Activated CD8-positive, alpha-beta T cell treated with anti-CD3 and anti-CD28 coated beads, Interleukin-2, amount 10 ng/mL, durations not matched to agents 7 days and 5 days (primary cell): ENCODE data around the gene BMERB1. TPM values are rescaled to one million over a fixed set of nuclear protein-coding genes. Genes with fewer than 3 reads are reported as not detected.

Experiments used
- ATAC-seq: fragments of 150-1000 bp; cut with Tn5 transposase; one replicate; pipeline ENCODE4 v1.10.0; 2021; ENCODE audit warnings: moderate library complexity
- CTCF ChIA-PET: fragments of 350-600 bp; sonication (Branson Sonifier 250); formaldehyde crosslinking; loops from one replicate; lab custom pipeline; 2021; ENCODE audit warnings: antibody characterized with exemption; lab: Charles Lee
- POLR2A ChIA-PET: fragments of 350-600 bp; sonication (Branson Sonifier 250); formaldehyde crosslinking; loops from one replicate; lab custom pipeline; 2021; ENCODE audit warnings: antibody characterized with exemption; lab: Charles Lee
- DNase-seq: peaks from one replicate; pipeline ENCODE4 v3.0.0-alpha.2; 2020
- H3K27ac Mint-ChIP-seq: one replicate; pipeline ENCODE4 v1.8.0; 2021; ENCODE audit warnings: mild to moderate bottlenecking, mixed read lengths
- H3K27me3 Mint-ChIP-seq: one replicate; pipeline ENCODE4 v1.8.0; 2021; ENCODE audit warnings: low read depth, mixed read lengths
- H3K36me3 Mint-ChIP-seq: one replicate; pipeline ENCODE4 v1.8.0; 2021; ENCODE audit warnings: low read depth, mixed read lengths
- H3K4me1 Mint-ChIP-seq: one replicate; pipeline ENCODE4 v1.8.0; 2021; ENCODE audit warnings: low read depth, mixed read lengths
- H3K4me3 Mint-ChIP-seq: one replicate; pipeline ENCODE4 v1.8.0; 2021; ENCODE audit warnings: mild to moderate bottlenecking, mixed read lengths
- H3K9me3 Mint-ChIP-seq: one replicate; pipeline ENCODE4 v1.8.0; 2022; ENCODE audit warnings: mixed read lengths; ENCODE audit not compliant: insufficient read depth
- total RNA-seq, 2 experiments: library from RNA; stranded (reverse); gene quantifications; one replicate each; pipeline ENCODE4 v1.2.3, GENCODE V29; 2021

The BMERB1 gene
- total RNA-seq, 2 experiments from 2014 or later = 1.6 to 4.3 TPM

- H3K4me3 Mint-ChIP-seq = no peak overlapping the region
- CTCF ChIA-PET = no interaction called here
- no peak for DNase-seq
- no peaks in the 10 kb centered on the region for H3K36me3 Mint-ChIP-seq
- POLR2A ChIA-PET = no interaction called here
- H3K27me3 Mint-ChIP-seq = no peaks in the 10 kb centered on the region
- H3K4me1 Mint-ChIP-seq = peaks cover 19% of the 10 kb centered on the region
- H3K9me3 Mint-ChIP-seq = no peaks in the 10 kb centered on the region
- no peak overlapping the region for H3K27ac Mint-ChIP-seq
- no peak for ATAC-seq
These were observed 85.4 kb downstream of the BMERB1 start for GRCh38 chr16:15519790-15520189.

- Mint-ChIP-seq H3K4me3 (no peak overlapping the region), H3K4me1 (peaks cover 19% of the 10 kb centered on the region), H3K9me3 (no peaks in the 10 kb centered on the region), H3K36me3 (no peaks in the 10 kb centered on the region), H3K27me3 (no peaks in the 10 kb centered on the region), H3K27ac (no peak overlapping the region)
- POLR2A ChIA-PET = no interaction called here
- no peak for ATAC-seq
- CTCF ChIA-PET = no interaction called here
- no peak for DNase-seq
These were observed 87.0 kb downstream of the BMERB1 start for GRCh38 chr16:15521390-15521757.

GRCh38 chr16:15521758-15522509, 87.5 kb downstream of the BMERB1 start:
- Mint-ChIP-seq H3K27me3 (no peaks in the 10 kb centered on the region), H3K27ac (peak overlapping the region; percentile 53), H3K4me3 (no peak overlapping the region), H3K9me3 (no peaks in the 10 kb centered on the region), H3K4me1 (peaks cover 19% of the 10 kb centered on the region), H3K36me3 (no peaks in the 10 kb centered on the region)
- DNase-seq (no peak), ATAC-seq (no peak)
- ChIA-PET POLR2A (no interaction called here), CTCF (no interaction called here)

GRCh38 chr16:15523092-15523541, 88.7 kb downstream of the BMERB1 start:
- ChIA-PET POLR2A (interaction anchor here (0.6 kb wide), 1 partner anchor 113 kb away, joined by 3 read pairs; no protein-coding TSS in a partner anchor), CTCF (no interaction called here)
- Mint-ChIP-seq H3K36me3 (no peaks in the 10 kb centered on the region), H3K9me3 (no peaks in the 10 kb centered on the region), H3K27me3 (no peaks in the 10 kb centered on the region), H3K4me3 (no peak overlapping the region), H3K27ac (no peak overlapping the region), H3K4me1 (peaks cover 19% of the 10 kb centered on the region)
- DNase-seq = no peak
- ATAC-seq = no peak

- ATAC-seq = no peak
- H3K36me3 Mint-ChIP-seq = no peaks in the 10 kb centered on the region
- no peak overlapping the region for H3K27ac Mint-ChIP-seq
- no peaks in the 10 kb centered on the region for H3K9me3 Mint-ChIP-seq
- no peaks in the 10 kb centered on the region for H3K27me3 Mint-ChIP-seq
- H3K4me1 Mint-ChIP-seq = peaks cover 19% of the 10 kb centered on the region
- POLR2A ChIA-PET = no interaction called here
- DNase-seq = no peak
- no peak overlapping the region for H3K4me3 Mint-ChIP-seq
- CTCF ChIA-PET = interaction anchor here (0.7 to 1.5 kb wide), 2 partner anchors 17 to 95 kb away, joined by 3 read pairs; no protein-coding TSS in a partner anchor
These were observed 89.6 kb downstream of the BMERB1 start for GRCh38 chr16:15523939-15524338.

- CTCF ChIA-PET = interaction anchor here (1.5 kb wide), 1 partner anchor 18 kb away, joined by 3 read pairs; no protein-coding TSS in a partner anchor
- H3K9me3 Mint-ChIP-seq = no peaks in the 10 kb centered on the region
- H3K4me1 Mint-ChIP-seq = peaks cover 19% of the 10 kb centered on the region
- POLR2A ChIA-PET = no interaction called here
- H3K36me3 Mint-ChIP-seq = no peaks in the 10 kb centered on the region
- no peak overlapping the region for H3K4me3 Mint-ChIP-seq
- H3K27ac Mint-ChIP-seq = no peak overlapping the region
- H3K27me3 Mint-ChIP-seq = no peaks in the 10 kb centered on the region
- ATAC-seq = no peak
- no peak for DNase-seq
These were observed 90.6 kb downstream of the BMERB1 start for GRCh38 chr16:15524966-15525365.

GRCh38 chr16:15526097-15526496, 91.7 kb downstream of the BMERB1 start:
- H3K4me3 Mint-ChIP-seq = no peak overlapping the region
- H3K27me3 Mint-ChIP-seq = no peaks in the 10 kb centered on the region
- no peaks in the 10 kb centered on the region for H3K36me3 Mint-ChIP-seq
- ATAC-seq (no peak), DNase-seq (no peak)
- ChIA-PET CTCF (no interaction called here), POLR2A (no interaction called here)
- no peak overlapping the region for H3K27ac Mint-ChIP-seq
- no peaks in the 10 kb centered on the region for H3K9me3 Mint-ChIP-seq
- H3K4me1 Mint-ChIP-seq = peaks cover 14% of the 10 kb centered on the region

- ChIA-PET CTCF (no interaction called here), POLR2A (no interaction called here)
- H3K36me3 Mint-ChIP-seq = no peaks in the 10 kb centered on the region
- ATAC-seq = no peak
- H3K27me3 Mint-ChIP-seq = no peaks in the 10 kb centered on the region
- no peak overlapping the region for H3K27ac Mint-ChIP-seq
- DNase-seq = no peak
- no peaks in the 10 kb centered on the region for H3K9me3 Mint-ChIP-seq
- H3K4me3 Mint-ChIP-seq = no peak overlapping the region
- peaks cover 10% of the 10 kb centered on the region for H3K4me1 Mint-ChIP-seq
These were observed 92.3 kb downstream of the BMERB1 start for GRCh38 chr16:15526731-15527130.

- H3K27ac Mint-ChIP-seq = no peak overlapping the region
- H3K4me3 Mint-ChIP-seq = no peak overlapping the region
- no peak for ATAC-seq
- H3K36me3 Mint-ChIP-seq = no peaks in the 10 kb centered on the region
- no peaks in the 10 kb centered on the region for H3K27me3 Mint-ChIP-seq
- H3K9me3 Mint-ChIP-seq = no peaks in the 10 kb centered on the region
- ChIA-PET POLR2A (no interaction called here), CTCF (no interaction called here)
- no peak for DNase-seq
- H3K4me1 Mint-ChIP-seq = no peaks in the 10 kb centered on the region
These were observed 95.3 kb downstream of the BMERB1 start for GRCh38 chr16:15529673-15530072.

GRCh38 chr16:15530085-15530484, 95.7 kb downstream of the BMERB1 start:
- H3K4me3 Mint-ChIP-seq = no peak overlapping the region
- ChIA-PET CTCF (no interaction called here), POLR2A (no interaction called here)
- ATAC-seq = no peak
- H3K27ac Mint-ChIP-seq = no peak overlapping the region
- H3K36me3 Mint-ChIP-seq = no peaks in the 10 kb centered on the region
- no peaks in the 10 kb centered on the region for H3K4me1 Mint-ChIP-seq
- no peaks in the 10 kb centered on the region for H3K9me3 Mint-ChIP-seq
- no peak for DNase-seq
- no peaks in the 10 kb centered on the region for H3K27me3 Mint-ChIP-seq

GRCh38 chr16:15532825-15533224, 98.4 kb downstream of the BMERB1 start:
- CTCF ChIA-PET = no interaction called here
- H3K4me1 Mint-ChIP-seq = no peaks in the 10 kb centered on the region
- no peaks in the 10 kb centered on the region for H3K36me3 Mint-ChIP-seq
- no peaks in the 10 kb centered on the region for H3K9me3 Mint-ChIP-seq
- no peak overlapping the region for H3K4me3 Mint-ChIP-seq
- no peak overlapping the region for H3K27ac Mint-ChIP-seq
- POLR2A ChIA-PET = no interaction called here
- DNase-seq (no peak), ATAC-seq (no peak)
- H3K27me3 Mint-ChIP-seq = no peaks in the 10 kb centered on the region

GRCh38 chr16:15533386-15533785, 99.0 kb downstream of the BMERB1 start:
- no peak overlapping the region for H3K27ac Mint-ChIP-seq
- H3K27me3 Mint-ChIP-seq = no peaks in the 10 kb centered on the region
- ATAC-seq (no peak), DNase-seq (no peak)
- POLR2A ChIA-PET = no interaction called here
- H3K9me3 Mint-ChIP-seq = no peaks in the 10 kb centered on the region
- H3K36me3 Mint-ChIP-seq = no peaks in the 10 kb centered on the region
- H3K4me1 Mint-ChIP-seq = no peaks in the 10 kb centered on the region
- no peak overlapping the region for H3K4me3 Mint-ChIP-seq
- CTCF ChIA-PET = no interaction called here
